Large intestine (tissue), 3 donors: ENCODE data around the gene TMEM178B. TPM values are rescaled to one million over a fixed set of nuclear protein-coding genes. Genes with fewer than 3 reads are reported as not detected.

Source experiments
- DNase-seq, 2 donors: peaks; one replicate each; pipeline versions ENCODE4 v3.0.0 to v3.0.0-alpha.2; 2013
- H3K27ac ChIP-seq: one replicate; pipeline ENCODE4 v1.5.1; 2013; ENCODE audit warnings: low read length
- H3K27me3 ChIP-seq: 2 replicates; pipeline ENCODE4 v1.6.1; 2013; ENCODE audit warnings: low read length; ENCODE audit not compliant: control insufficient read depth, insufficient read depth
- H3K36me3 ChIP-seq: 2 replicates; pipeline ENCODE4 v1.6.1; 2013; ENCODE audit warnings: low read length; ENCODE audit not compliant: control insufficient read depth, insufficient read depth
- H3K4me1 ChIP-seq: one replicate; pipeline ENCODE4 v1.6.1; 2013; ENCODE audit warnings: low read length; ENCODE audit not compliant: control insufficient read depth, insufficient read depth
- H3K4me3 ChIP-seq: one replicate; pipeline ENCODE4 v1.5.1; 2013; ENCODE audit warnings: low read length
- H3K9me3 ChIP-seq: one replicate; pipeline ENCODE4 v1.6.1; 2013; ENCODE audit warnings: mild to moderate bottlenecking, low read depth, low read length, moderate library complexity; ENCODE audit not compliant: control insufficient read depth
- WGBS: methylation state at CpG from one replicate; pipeline ENCODE4 v1.1.5; 2013; ENCODE audit warnings: low lambda C conversion rate; ENCODE audit not compliant: insufficient coverage; 5-methylcytosine and 5-hydroxymethylcytosine counted together
- polyA plus RNA-seq: library from polyadenylated mRNA; unstranded; fragments of 120-200 nt; gene quantifications from one replicate; pipeline ENCODE4 v1.2.1, GENCODE V29; 2013

The TMEM178B gene
- polyA plus RNA-seq, 1 donor = 2.2 TPM

- DNase-seq = no peak
- no peaks in the 10 kb centered on the region for H3K9me3 ChIP-seq
- H3K4me3 ChIP-seq = no peak overlapping the region
- H3K4me1 ChIP-seq = no peaks in the 10 kb centered on the region
- H3K36me3 ChIP-seq = no peaks in the 10 kb centered on the region
- H3K27me3 ChIP-seq = peaks cover 3% of the 10 kb centered on the region
- no peak overlapping the region for H3K27ac ChIP-seq
Observed at GRCh38 chr7:141525973-141526514, 452.2 kb downstream of the TMEM178B start.

GRCh38 chr7:141527076-141527475 lies 453.2 kb downstream of the TMEM178B start:
- 100% methylated on average over 2 of the region's 4 CpGs for WGBS
- no peak for DNase-seq

GRCh38 chr7:141528399-141528798 lies 454.5 kb downstream of the TMEM178B start:
- H3K9me3 ChIP-seq = no peaks in the 10 kb centered on the region
- WGBS = no CpG with 5 or more reads among the region's 3 CpGs

More at GRCh38 chr7:141527076-141527475, 453.2 kb downstream of the TMEM178B start:
- no peaks in the 10 kb centered on the region for H3K9me3 ChIP-seq
- no peaks in the 10 kb centered on the region for H3K36me3 ChIP-seq
- no peak overlapping the region for H3K27ac ChIP-seq
- H3K4me3 ChIP-seq = no peak overlapping the region
- H3K27me3 ChIP-seq = peaks cover 3% of the 10 kb centered on the region
- no peaks in the 10 kb centered on the region for H3K4me1 ChIP-seq

More at GRCh38 chr7:141528399-141528798, 454.5 kb downstream of the TMEM178B start:
- Histone ChIP-seq H3K27ac (no peak overlapping the region), H3K4me3 (no peak overlapping the region), H3K4me1 (peaks cover 2% of the 10 kb centered on the region), H3K27me3 (peaks cover 3% of the 10 kb centered on the region), H3K36me3 (no peaks in the 10 kb centered on the region)
- no peak for DNase-seq

Other genes starting within 250 kb of the TMEM178B start
- 25.7 TPM for gene BRAF, start 149.1 kb upstream of the TMEM178B start, polyA plus RNA-seq
- gene MRPS33, start 59.1 kb upstream of the TMEM178B start, polyA plus RNA-seq = 95.7 TPM